EL (cell line): ENCODE results near the gene TRAF3IP1.

Experiments
- DNase-seq: peaks from one replicate; pipeline ENCODE4 v3.0.0-alpha.2; 2016

TRAF3IP1 gene

DNA sequence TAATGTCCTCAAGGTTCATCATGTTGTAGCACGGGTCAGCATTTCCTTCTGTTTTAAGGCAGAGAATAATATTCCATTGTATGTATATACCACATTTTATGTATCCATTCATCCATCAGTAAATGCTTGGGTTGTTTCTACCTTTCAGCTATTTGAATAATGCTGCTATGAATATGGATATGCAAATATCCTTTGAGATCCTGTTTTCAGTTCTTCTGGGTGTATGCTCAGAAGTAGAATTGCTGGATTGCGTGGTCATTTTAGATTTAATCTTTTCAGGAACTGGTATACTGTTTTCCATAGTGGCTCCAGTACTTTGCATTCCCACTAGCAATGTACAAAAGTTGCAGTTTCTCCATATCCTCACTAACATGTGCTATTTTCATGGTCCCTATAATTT lies 93.0 kb downstream of the TRAF3IP1 start:
- no peak for DNase-seq

DNA sequence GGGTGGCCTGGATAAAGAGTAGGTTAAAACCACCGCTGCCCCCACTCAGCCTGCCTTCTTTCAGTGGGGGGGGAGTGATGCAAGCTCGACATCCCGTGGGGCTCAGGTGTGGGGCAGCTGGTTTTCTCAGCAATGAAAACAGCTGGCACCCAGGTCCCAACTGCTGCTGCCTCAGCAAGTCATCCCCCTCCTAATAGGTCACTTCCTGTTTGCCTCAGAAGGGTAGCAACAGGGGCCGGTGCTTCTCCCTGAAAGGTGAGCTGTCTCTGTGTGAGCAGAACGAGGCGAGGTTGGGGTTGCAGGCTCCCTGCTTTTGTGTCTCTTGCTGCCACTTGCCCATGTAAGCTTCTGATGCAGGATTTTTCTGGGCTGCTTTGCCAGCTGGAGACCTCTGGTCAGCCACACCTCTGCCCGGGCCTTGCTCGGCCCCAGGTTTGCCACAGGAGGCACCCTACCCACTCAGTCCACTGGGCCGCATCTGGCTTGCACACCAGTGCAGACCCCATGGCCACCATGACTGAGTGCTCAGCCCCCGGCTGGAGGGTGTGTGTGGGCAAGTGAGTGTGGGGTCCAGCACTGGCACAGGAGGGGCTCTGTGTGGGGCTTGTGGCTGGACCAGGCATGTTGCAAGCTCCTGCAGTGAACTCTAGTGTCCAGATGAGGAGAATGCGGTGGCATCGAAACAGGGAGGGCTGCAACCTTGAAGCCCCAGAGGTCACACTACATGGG lies 94.9 kb downstream of the TRAF3IP1 start:
- no peak for DNase-seq

DNA sequence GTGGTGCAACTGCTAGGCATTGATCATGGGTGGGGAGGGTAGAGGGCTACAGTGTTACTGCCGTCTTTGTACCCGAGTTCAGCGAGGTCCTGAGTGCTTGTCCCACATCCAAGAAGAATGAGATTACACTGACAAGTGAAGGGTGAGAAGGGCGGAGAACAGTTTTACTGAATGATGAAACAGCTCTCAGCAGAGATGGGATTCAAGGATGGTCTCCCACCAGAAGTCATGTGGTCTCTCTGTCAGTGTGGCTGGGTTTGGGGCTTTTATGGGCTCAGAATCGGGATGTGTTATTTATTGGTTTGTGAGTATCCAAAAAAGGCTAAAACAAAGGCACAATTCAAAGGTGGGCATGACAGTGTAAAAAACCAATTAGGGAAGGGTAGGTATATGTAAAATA lies 95.6 kb downstream of the TRAF3IP1 start:
- no peak for DNase-seq

DNA sequence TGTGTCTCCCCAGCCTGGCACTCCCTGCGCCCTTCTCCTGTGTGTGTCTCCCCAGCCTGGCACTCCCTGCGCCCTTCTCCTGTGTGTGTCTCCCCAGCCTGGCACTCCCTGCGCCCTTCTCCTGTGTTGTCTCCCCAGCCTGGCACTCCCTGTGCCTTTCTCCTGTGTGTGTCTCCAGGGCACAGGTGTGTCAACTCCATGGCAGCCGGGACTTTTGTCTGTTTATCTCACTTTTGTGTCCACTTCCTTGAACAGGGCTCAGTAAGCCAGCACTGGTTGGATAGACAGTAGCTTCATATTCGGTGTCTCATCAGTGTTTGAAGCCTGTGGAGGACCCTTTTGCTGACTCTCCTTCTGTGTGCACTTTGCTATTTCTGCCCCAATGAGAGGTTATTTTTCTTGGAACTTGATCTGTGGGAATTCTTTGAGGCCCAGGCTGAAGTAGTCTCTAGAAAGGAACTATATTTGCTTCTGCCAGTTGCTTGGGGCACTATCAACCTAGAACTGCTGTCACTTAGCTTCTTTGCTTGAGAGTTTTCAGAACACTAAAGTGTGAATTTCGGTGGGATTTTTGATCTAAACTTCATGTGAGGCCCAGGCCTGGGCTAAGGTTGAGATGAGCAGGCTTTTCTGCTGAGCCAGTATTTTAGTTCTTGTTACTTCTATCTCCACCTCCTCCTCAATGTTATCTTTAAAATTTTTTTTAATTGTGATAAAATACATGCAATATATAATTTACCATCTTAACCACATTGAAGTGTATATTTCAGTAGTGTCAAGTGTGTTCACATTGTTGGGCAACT lies 98.1 kb downstream of the TRAF3IP1 start:
- DNase-seq: no peak

DNA sequence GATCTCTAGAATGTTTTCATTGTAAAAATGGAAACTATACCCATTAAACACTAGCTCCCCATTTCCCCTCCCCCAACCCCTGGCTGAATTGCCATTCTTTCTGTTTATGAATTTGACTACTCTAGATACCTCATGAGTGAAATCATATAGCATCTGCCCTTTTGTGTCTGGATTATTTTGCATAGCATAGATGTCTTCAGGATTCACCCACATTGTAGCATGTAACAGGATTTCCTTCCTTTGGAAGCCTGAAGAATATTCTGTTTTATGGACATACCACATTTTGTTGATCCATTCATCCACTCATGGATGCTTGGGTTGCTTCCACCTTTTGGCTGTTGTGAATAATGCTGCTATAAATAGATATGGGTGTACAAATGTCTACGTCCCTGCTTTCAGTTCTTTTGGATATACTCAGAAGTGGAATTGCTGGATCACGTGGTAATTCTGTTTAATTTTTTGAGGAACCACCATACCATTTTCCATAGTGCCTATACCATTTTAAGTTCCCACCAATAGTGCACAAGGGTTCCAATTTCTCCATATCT lies 98.8 kb downstream of the TRAF3IP1 start:
- DNase-seq: peak; percentile 33

DNA sequence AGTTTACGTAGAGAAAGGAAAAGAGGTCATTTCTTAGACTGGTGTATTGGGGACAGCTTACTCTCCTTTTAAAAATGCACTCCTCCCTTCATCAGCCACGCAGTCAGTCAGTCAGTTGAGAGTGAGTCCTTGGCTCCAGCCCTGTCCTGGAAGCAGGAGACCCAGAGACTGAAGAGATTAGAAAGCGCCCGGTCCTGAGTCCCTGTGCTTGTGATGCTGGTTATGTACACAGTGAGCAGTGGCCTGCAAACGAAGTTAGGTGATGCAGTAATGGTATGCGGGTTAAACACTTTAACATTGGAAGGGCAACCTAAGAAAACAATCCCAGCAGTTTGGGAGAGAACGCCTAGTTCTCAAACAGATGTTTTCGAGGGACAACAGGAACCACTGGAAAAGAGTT lies 100.1 kb downstream of the TRAF3IP1 start:
- DNase-seq: no peak

DNA sequence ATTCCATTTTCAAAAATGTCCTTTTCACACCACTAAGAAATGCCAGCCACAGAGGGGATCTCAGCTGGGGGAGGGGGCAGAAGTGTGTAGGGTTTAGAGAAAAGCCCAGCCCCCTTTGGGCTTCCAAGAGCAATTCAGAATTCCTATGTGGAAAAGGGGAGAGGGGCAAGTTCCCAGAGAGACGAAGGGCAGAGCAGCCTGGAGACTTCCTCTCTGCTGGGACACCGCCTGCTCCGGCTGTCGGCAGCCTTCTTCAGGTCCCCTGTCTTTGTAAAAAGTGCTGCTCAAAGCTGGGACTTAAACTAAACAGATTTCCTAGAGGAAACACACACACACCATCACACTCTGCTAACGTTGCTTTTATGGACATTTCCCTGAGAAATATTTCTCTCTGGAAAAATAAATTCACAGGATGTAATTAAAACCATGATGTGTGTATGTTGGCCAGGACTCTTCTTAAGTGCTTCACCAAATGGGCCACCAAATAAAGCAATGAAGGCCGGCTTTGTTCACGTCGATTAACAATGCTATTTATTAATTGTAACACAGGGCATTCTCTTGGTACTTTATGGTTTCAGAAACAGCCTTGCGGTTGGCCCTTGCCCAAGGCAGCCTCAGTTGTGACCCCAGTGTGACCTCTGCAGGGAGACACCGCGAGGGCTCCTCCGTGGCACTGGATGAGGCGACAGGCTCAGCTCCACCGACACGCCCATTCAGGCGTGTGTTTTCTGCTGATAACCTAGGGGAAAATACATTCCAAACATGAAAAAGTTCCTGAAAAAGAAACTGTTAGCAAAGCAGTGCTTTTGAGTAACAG lies 100.8 kb downstream of the TRAF3IP1 start:
- DNase-seq: no peak

DNA sequence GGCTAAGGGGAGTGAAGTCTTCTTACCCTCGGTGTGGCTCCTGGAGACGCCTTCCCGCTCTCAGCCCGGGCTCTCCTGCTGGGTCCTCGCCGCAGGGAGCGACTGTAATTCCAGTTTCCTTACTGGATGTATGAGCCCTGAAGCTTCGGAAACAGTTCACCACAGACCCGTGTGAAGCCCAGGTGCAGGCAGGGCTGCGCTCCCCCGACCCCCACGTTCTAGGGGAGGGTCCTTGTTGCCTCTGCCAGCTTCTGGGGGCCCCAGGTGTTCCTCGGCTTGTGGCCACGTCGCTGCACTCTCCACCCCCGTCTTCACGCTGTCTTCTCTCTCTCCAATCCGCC lies 101.3 kb downstream of the TRAF3IP1 start:
- DNase-seq: no peak

DNA sequence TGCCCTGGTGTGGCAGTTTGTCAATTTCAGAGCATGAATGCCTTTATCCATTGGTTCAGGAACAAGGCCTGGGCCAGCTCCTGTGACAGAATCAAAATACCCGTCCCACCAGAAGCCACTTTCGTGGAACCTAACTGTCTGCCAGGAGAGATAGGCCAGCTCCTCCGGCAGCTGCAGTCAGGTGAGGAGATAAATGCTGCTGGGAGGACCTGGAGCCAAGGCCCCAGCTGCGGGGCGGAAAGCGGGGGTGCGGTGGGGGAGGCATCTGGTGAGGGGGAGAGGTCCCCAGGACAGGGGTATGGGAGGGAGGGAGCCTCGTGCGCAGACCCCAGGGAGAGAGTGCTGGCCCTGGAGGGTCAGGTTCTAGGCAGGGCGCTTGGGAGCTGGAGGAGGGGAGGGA lies 102.0 kb downstream of the TRAF3IP1 start:
- DNase-seq: no peak

DNA sequence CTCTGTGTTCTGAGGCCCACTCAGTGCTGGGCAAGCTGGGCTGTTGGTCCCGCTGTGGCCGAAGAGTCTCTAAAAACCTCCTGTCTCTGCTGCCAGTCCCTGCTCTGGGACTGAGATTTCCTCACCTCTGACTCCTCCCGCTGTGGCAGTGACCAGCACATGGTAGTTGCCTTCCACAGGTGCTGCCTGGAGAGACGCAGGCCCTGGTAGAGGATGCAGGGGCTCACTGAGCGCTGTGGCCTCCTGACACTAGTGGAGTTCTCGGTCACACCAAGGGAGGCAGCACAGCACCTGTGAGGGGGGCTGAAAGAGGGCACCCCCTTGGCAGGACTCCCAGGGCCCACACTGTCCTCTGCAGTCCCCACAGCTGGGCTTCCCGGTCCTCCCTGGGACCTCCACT lies 102.6 kb downstream of the TRAF3IP1 start:
- DNase-seq: no peak

DNA sequence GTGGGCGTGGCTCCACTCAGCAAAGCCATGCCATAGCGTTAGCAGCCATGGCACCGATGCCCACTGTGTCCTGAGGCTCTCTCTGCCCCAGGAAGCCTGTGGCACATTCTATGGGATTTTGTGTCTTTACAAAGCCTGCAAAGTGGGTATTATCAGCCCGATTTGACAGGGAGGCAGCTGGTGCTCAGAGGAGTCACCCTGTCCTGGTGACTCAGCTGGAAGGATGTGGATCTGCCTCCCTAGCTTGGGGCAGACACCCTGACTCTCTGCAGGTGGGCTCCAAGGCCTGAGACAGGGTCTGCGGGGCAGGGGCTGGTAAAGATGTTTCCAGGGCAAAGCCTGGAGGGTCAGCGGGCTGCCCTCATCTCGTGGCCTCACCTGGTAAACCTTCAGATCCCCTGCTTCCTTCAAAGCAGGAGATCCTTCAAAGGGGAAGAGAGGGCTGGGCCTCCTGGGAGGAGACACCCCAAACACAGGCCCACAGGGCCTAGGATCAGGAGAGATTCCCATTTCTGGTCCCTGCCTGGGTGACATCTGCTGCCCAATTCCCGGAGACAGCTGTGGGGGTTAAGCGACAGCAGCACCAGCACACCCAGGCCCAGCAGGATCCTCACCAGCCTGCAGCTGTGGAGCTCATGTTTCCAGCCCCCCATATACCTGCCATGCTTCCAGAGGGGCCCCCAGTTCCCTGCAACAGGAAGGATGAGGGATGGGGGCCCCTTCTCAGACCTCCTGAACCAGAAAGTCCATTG lies 103.4 kb downstream of the TRAF3IP1 start:
- DNase-seq: peak; percentile 56

DNA sequence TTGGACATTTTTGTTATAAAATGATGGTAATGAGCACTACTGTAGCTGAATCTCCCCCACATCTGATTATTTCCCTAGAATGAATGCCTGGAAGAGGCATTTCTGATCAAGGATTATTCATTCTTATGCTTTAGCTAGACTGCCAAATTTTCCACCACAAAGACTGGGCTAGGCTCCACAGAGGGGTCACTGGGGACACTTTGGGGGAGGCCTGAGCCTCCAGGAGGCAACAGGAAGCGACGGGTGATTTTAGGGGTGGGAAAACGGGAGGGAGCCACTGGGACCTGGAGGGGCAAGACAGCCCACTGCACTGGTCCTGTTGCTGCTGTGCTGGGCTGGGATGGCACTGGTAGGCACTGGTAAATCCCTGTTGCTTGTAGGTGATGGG lies 104.0 kb downstream of the TRAF3IP1 start:
- DNase-seq: peak; percentile 29

DNA sequence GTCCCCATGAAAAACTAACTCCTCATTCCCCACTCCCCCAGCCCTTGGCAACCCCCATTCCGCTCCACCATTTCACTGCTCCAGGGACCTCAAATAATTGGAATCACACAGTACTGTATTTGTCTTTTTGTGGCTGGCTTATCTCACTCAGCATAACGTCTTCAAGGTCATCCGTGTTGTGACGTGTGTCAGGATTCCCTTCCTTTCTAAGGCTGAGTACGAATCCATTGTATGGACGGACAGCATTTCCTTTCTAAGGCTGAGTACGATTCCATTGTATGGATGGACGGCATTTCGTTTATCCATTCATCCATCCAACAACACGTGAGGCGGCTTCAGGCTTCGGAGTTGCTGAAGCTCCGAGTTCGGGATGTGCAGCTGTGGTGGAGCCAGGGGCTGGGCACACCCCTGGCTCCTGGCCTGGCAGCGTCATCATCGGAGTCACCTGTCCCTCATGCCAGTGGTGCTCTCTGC lies 105.2 kb downstream of the TRAF3IP1 start:
- DNase-seq: no peak

DNA sequence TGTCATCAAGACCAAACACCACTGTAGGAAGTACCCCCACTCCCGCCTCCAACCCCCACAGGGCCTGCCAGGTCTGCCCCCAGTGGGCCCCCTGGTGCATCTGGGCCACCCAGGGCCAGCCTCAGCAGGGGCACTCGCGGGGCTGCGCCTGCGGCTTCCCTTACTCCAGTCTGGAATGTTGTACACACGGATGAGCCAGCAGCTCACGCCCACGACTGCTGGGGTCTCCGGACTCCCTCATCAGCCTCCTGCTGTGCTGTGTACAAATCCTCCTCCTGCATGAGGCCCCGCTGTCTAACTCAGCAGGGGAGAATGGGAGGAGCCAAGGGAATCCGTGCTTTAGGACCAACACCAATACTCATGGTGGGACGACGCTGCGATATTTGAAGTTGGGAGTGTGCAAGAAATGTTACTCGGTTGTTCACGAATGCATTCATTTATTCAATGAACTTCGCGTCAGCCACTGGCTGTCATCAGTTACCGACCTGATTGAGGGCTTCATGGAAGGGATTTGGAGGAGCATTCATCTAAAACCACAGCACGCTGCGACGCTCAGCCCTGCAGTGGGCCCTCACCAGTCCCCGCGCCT lies 105.8 kb downstream of the TRAF3IP1 start:
- peak; percentile 81 for DNase-seq

DNA sequence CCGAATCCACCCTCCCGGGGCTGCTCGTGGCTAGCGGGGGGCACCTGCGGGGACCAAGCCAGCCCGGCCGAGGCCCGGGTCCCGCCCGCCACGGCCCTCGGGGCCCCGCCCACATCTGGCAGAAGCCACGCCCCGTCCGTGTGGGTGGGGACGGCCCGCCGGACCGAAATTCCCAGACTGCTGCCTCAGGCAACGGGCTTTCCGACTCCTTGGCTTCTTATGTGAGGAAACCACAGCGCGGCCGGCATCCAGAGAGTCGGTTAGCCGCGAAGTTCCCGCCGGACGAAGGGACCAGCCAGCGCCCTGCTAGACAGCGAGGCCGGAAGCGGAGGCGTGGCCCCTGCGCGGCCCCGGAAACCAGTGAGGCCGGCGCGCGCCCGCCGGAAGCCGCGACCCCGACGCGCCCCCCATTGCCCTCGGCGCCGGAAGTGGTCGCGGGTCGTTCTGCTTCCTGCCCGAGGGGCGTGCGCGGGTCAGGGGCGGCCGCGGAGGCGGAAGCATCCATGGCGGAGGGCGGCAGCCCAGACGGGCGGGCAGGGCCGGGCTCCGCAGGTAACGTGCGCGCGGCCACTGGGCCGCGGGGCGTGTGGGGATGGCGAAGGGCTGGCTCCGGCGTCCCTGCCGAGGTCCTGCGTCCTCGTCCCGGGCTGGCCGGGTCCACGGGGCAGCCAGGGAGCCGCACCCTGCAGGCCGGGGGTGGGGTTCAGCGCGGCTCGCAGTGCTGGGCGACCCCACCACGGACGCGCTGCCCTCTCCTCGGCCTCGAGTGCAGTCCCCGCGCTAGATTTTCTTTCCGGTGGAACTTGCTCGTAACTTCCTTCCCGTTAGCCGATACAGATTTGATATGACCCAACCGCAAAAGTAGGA lies 106.5 kb downstream of the TRAF3IP1 start, which contains the start of gene ASB1:
TSS of gene ASB1 (plus strand) at position 360 of the 867 bp plus-strand sequence. CDS start at position 504, 144 bp downstream.
- peak; percentile 92 for DNase-seq

DNA sequence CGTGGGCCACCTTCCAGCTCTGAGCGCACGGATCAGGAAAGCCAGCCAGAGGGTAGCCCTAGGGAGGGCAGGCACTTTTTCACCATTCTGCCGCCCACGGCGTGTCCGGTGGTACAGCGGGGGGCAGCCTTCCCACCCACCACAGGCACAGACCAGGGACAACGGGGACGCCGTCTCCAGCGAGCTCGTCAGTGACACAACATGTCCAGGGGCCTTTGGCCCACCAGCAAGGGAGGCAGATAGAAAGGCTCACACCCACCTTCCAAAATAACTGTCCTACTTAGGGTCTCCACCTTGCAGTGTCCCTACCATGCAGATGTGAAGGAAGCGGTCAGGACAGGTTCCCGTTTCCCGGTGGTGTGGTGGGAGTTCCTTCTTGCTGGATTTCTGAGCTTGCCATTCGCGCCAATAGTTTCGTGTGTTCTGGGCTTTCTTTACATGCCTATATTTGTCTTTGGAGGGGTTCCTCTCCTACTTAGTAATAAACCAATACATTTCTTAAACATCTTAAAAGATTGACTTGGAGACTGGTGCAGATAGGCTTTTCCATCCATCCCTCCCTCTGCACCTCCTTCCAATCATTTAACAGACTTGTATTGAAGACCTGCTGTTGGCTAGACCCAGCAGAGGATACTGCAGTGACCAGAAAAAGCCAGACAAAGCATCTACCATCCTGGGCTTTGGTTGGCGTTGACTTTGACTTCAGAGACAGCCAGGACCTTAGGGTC lies 107.3 kb downstream of the TRAF3IP1 start:
- peak; percentile 28 for DNase-seq

DNA sequence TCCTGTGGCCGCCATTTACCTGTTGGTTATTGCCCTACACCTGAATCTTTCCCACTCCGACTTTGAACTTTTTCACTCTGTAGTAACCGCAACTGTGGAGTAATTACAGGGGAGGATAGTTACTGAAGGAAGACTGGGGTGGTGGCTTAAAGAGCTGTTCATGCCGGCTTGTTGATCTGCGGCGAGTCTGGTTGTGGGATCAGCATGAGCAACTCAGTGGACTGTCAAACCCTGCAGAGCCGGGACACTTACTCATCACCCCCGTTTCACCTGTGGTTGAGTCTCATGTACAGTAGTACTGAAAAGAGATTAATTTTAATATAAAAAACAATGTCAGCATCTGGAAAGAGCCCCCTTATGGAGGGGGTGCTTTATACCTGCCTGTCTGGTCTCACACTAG lies 108.5 kb downstream of the TRAF3IP1 start:
- DNase-seq: no peak

DNA sequence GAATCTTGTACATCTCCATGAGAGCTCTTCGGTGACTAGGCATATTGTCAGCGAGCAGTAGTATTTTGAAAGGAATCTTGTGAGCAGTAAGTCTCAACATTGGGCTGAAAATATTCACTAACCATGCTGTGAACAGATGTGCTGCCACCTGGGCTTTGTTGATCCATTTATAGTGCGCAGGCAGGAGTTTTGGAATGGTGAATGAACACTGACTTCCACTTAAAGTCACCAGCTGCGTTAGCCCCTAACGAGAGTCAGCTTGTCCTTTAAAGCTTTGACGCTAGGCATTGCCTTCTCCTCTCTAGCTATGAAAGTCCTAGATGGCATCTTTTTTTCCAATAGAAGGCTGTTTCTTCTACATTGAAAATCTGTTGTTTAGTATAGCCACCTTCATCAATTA lies 110.5 kb downstream of the TRAF3IP1 start:
- DNase-seq: no peak

DNA sequence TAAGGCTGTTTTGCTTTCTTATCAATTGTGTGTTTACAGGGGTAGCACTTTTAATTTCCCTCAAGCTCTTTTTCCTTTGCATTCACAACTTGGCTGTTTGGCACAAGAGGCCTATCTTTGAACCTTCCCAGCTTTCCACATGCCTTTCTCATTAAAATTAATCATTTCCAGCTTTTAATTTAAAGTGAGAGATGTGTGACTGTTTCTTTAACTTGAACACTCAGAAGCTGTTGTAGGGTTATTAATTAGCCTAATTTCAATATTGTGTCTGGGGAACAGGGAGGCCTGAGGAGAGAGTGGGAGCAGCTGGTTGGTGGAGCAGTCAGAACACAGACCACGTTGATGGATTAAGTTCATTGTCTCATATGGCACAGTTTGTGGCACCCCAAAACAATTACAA lies 111.1 kb downstream of the TRAF3IP1 start:
- DNase-seq: no peak

DNA sequence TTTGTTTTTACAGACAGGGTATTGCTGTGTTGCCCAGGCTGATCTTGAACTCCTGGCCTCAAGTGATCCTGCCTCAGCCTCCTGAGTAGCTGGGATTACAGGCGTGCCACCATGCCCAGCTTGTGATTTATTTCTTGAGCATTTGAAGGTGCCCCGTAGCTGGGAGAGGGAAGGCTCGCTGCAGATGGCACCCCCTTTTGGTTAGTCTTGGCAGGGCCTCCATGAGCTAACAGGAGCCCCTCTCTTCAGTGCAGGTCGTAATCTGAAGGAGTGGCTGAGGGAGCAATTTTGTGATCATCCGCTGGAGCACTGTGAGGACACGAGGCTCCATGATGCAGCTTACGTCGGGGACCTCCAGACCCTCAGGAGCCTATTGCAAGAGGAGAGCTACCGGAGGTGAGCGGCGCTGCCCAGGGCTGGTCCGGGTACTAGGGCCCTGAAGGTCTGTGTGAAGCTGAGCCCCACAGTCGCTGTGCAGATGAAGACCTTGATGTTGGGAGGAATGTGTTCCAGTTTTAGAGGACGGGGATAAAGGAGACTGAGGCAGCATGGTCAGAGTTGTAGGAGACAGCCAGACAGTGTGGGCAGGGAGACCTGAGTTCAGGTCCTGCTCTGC lies 113.1 kb downstream of the TRAF3IP1 start:
- no peak for DNase-seq
